NCI-H146 treated with DMSO at 0.1 percent for 48 hours (cell line): ENCODE measurements around the gene SGCA.

Experiments
- DNase-seq: peaks from one replicate; lab custom pipeline; 2025; ENCODE audit not compliant: unreplicated experiment; lab: John Stamatoyannopoulos, UW

SGCA gene

GRCh38 chr17:50221266-50221863, 55.6 kb downstream of the SGCA start:
- no peak for DNase-seq

GRCh38 chr17:50221864-50222545, 56.2 kb downstream of the SGCA start:
- DNase-seq: no peak

DNA sequence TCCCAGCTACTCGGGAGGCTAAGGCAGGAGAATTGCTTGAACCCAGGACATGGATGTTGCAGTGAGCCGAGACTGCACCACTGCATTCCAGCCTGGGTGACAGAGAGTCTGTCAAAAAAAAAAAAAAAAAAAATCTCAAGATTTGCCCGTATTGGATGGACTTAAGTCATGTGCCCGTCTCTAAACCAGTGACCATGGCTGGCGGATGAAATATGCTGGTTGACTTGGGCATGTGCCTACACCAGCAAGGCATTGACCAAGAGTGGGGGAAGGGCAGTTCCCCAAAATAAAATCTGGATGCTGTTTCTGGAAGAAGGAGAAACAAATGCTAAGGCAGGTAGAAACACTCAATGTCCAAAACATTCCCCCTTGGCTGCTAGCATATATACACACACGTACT, 57.1 kb downstream of the SGCA start:
- DNase-seq: no peak
